MCF 10A (cell line): ENCODE measurements around the gene CMA1. TPM values are rescaled to one million over a fixed set of nuclear protein-coding genes. Genes with fewer than 3 reads are reported as not detected.
"Not testable (repeated sequence)": the region's sequence is repeated elsewhere in the genome, so short reads cannot be mapped to it uniquely, and the experiment has no call there.

ENCODE experiments used
- BruUV-seq: library from RNA; stranded (reverse); fragments of 400-500 nt; replicated peaks from 2 replicates; lab custom pipeline; 2021; lab: Mats Ljungman, UMichigan
- CTCF ChIA-PET: fragments of 300-600 bp; sonication (Branson Sonifier 250); formaldehyde crosslinking; extraction: SDS; loops from one replicate; lab custom pipeline; 2021; ENCODE audit warnings: antibody characterized with exemption, inconsistent platforms; lab: Yijun Ruan, JAX
- POLR2A ChIA-PET: fragments of 300-600, 350-650 bp; sonication (Branson Sonifier 250); formaldehyde crosslinking; extraction: SDS; loops from one replicate; lab custom pipeline; 2020; ENCODE audit warnings: antibody characterized with exemption, inconsistent platforms; lab: Yijun Ruan, JAX
- DNase-seq: peaks from one replicate; pipeline ENCODE4 v3.0.0-alpha.2; 2018; ENCODE audit not compliant: unreplicated experiment
- H3K27ac Mint-ChIP-seq: one replicate; pipeline ENCODE4 v1.8.0; 2022; ENCODE audit warnings: mild to moderate bottlenecking, low read depth, mixed read lengths; ENCODE audit not compliant: unreplicated experiment
- H3K27me3 Mint-ChIP-seq: one replicate; pipeline ENCODE4 v1.8.0; 2022; ENCODE audit warnings: mixed read lengths; ENCODE audit not compliant: insufficient read depth, unreplicated experiment
- H3K36me3 Mint-ChIP-seq: one replicate; pipeline ENCODE4 v1.8.0; 2022; ENCODE audit warnings: mild to moderate bottlenecking, moderate library complexity, mixed read lengths; ENCODE audit not compliant: insufficient read depth, unreplicated experiment
- H3K4me1 Mint-ChIP-seq: one replicate; pipeline ENCODE4 v1.8.0; 2022; ENCODE audit warnings: mixed read lengths; ENCODE audit not compliant: insufficient read depth, unreplicated experiment
- H3K4me3 Mint-ChIP-seq: one replicate; pipeline ENCODE4 v1.8.0; 2022; ENCODE audit warnings: mild to moderate bottlenecking, moderate library complexity, mixed read lengths; ENCODE audit not compliant: unreplicated experiment
- H3K9me3 Mint-ChIP-seq: one replicate; pipeline ENCODE4 v1.8.0; 2022; ENCODE audit warnings: mixed read lengths; ENCODE audit not compliant: unreplicated experiment
- intact Hi-C: fragments of 100-400 bp; cut with micrococcal nuclease; formaldehyde crosslinking; loops from 2 replicates; pipeline ENCODE4 v1.14.1; 2022
- total RNA-seq: library from RNA; stranded (reverse); gene quantifications from 2 replicates; pipeline ENCODE4 v1.2.3, GENCODE V29; 2022
- TF ChIP-seq, protein P1 (sequence below): fragments of 200-600 bp; IDR thresholded peaks from one replicate; pipeline ENCODE4 v1.8.0; 2022; ENCODE audit warnings: antibody characterized with exemption, mild to moderate bottlenecking; ENCODE audit not compliant: unreplicated experiment

Gene CMA1
- total RNA-seq, 1 experiment from 2014 or later, result not detected

DNA sequence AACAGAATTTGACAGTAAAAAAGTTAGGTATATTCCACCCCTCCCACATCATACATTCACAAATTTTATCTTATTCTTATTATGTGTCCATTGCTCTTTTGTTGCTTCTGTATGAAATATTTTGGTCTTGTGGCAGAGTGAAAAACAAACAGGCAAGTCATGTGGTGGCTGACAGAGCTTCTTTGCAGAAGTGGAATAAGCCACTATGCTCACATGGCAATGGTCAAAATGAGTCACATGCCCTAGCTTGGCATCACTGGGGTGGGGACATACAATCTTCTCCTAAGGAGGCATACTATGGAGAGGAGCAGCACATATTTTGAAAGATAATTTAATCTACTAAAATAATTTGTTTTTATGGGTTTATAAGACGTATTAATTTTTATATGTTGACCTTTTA is 27.7 kb upstream of the CMA1 start:
- Mint-ChIP-seq H3K9me3 (peaks cover 7% of the 10 kb centered on the region), H3K27ac (no peak overlapping the region), H3K36me3 (no peaks in the 10 kb centered on the region), H3K4me1 (no peaks in the 10 kb centered on the region), H3K4me3 (no peak overlapping the region), H3K27me3 (no peaks in the 10 kb centered on the region)
- intact Hi-C loops, result no loop called here
- ChIA-PET POLR2A (no interaction called here), CTCF (no interaction called here)
- BruUV-seq, result no TSS peak
- DNase-seq, result no peak
- TF ChIP-seq, protein P1, sequence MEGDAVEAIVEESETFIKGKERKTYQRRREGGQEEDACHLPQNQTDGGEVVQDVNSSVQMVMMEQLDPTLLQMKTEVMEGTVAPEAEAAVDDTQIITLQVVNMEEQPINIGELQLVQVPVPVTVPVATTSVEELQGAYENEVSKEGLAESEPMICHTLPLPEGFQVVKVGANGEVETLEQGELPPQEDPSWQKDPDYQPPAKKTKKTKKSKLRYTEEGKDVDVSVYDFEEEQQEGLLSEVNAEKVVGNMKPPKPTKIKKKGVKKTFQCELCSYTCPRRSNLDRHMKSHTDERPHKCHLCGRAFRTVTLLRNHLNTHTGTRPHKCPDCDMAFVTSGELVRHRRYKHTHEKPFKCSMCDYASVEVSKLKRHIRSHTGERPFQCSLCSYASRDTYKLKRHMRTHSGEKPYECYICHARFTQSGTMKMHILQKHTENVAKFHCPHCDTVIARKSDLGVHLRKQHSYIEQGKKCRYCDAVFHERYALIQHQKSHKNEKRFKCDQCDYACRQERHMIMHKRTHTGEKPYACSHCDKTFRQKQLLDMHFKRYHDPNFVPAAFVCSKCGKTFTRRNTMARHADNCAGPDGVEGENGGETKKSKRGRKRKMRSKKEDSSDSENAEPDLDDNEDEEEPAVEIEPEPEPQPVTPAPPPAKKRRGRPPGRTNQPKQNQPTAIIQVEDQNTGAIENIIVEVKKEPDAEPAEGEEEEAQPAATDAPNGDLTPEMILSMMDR, result no peak

DNA sequence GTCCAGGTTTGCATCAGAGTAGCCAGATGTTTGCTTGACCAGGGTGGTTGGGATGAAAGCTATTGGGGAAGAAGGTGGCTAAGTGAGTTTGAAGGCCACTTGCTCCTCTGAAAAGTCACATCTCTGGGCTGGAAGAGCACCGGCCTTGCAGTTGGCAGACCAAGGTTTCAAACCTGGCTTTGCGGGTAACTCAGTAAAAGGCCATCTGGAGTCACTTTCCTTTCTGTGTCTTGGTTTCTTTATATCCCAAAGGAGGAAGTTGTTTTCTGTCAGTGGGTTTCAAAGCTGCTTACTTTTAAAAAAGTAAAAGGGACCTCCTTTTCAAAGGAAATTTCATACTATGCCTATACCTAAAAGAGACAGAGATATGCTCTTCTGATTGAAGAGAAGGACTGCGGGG is 26.2 kb upstream of the CMA1 start:
- H3K9me3 Mint-ChIP-seq, result peaks cover 7% of the 10 kb centered on the region
- TF ChIP-seq, protein P1, result no peak
- no peaks in the 10 kb centered on the region for H3K36me3 Mint-ChIP-seq
- BruUV-seq, result no TSS peak
- DNase-seq, result no peak
- ChIA-PET POLR2A (no interaction called here), CTCF (interaction anchor here (0.6 to 1.2 kb wide), 2 partner anchors 145 to 739 kb away, joined by 3 to 5 read pairs; no protein-coding TSS in a partner anchor)
- intact Hi-C loops, result no loop called here
- no peak overlapping the region for H3K4me3 Mint-ChIP-seq
- no peaks in the 10 kb centered on the region for H3K4me1 Mint-ChIP-seq
- no peaks in the 10 kb centered on the region for H3K27me3 Mint-ChIP-seq
- no peak overlapping the region for H3K27ac Mint-ChIP-seq

DNA sequence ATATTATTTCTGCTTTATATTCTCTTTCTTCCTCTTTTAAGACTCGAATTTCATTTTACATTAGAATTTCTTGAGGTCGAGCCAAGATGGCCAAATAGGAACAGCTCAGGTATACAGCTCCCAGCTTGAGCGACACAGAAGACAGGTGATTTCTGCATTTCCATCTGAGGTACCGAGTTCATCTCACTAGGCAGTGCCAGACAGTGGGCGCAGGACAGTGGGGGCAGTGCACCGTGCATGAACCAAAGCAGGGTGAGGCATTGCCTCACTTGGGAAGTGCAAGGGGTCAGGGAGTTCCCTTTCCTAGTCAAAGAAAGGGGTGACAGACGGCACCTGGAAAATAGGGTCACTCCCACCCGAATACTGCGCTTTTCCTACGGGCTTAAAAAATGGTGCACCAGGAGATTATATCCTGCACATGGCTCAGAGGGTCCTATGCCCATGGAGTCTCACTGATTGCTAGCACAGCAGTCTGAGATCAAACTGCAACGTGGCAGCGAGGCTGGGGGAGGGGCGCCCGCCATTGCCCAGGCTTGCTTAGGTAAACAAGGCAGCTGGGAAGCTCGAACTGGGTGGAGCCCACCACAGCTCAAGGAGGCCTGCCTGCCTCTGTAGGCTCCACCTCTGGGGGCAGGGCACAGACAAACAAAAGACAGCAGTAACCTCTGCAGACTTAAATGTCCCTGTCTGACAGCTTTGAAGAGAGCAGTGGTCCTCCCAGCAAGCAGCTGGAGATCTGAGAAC is 18.0 kb upstream of the CMA1 start:
- POLR2A ChIA-PET, intact Hi-C loops, H3K9me3 Mint-ChIP-seq, DNase-seq, H3K4me3 Mint-ChIP-seq, H3K4me1 Mint-ChIP-seq, H3K27ac Mint-ChIP-seq, H3K36me3 Mint-ChIP-seq, BruUV-seq: not testable (repeated sequence)
- CTCF ChIA-PET, result interaction anchor here (1.0 kb wide), 1 partner anchor 52 kb away, joined by 3 read pairs; no protein-coding TSS in a partner anchor
- H3K27me3 Mint-ChIP-seq, result peaks cover 33% of the 10 kb centered on the region

DNA sequence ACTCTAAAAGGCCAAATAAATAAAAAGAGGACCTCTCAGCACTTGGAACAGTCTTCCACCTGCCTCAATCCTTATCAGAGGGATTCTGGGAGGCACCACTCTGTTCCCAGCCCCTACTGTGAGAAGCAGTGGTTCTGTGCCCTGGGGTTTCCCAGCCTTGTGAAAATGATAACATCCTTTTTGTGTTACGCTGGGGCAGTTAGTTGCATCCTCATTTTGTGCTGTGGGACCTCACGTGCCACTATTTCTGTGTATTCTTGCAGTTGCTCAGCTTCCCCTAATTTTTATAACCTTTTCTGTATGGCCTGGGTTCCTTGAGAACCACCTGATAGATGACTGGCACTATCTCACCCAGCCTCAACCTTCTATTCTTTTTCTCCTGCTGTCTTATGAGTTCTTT is 10.8 kb upstream of the CMA1 start:
- no peak for DNase-seq
- TF ChIP-seq, protein P1, result no peak
- Mint-ChIP-seq H3K27ac (no peak overlapping the region), H3K36me3 (no peaks in the 10 kb centered on the region), H3K4me1 (no peaks in the 10 kb centered on the region), H3K27me3 (peaks cover 22% of the 10 kb centered on the region), H3K4me3 (no peak overlapping the region), H3K9me3 (no peaks in the 10 kb centered on the region)
- ChIA-PET POLR2A (interaction anchor here (0.7 kb wide), 1 partner anchor 28 kb away, joined by 3 read pairs; no protein-coding TSS in a partner anchor), CTCF (no interaction called here)
- no TSS peak for BruUV-seq
- intact Hi-C loops, result no loop called here
